ENCODE data around the gene LRCH4. TPM values are rescaled to one million over a fixed set of nuclear protein-coding genes. Genes with fewer than 3 reads are reported as not detected.
A peak's percentile ranks its signal among the peaks of the same experiment; 100 is the strongest.
"Not testable (repeated sequence)": the region's sequence is repeated elsewhere in the genome, so short reads cannot be mapped to it uniquely, and the experiment has no call there.

LRCH4 gene
- total and polyA plus RNA-seq, 2 donors from 2014 or later = 23.2 to 62.9 TPM

DNA sequence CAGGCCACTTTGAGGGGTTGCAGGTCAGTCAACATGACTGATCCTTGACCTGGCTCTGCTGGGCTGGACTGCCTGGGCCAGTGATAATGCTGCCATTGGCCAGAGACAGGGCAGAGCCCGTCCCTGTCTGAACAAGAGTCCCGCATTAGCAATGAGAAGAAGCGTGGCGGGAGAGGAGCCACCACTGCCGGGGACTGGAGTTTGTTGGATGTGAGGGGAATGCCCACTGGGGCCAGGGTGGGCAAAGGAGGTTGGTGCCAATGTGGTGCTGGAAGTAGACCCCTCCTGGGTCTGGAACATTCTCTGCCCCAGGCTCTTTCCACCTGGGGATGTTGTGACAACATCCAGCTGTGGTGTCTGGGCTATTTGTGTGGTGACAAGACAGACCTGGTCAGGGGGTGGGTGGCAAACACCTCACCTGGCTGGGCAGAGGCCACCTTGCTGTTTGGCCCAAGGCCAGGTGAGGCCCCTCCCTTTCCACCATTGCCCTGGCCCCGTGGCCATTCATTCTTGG lies 19.9 kb downstream of the LRCH4 start:
- TF ChIP-seq, protein P1, sequence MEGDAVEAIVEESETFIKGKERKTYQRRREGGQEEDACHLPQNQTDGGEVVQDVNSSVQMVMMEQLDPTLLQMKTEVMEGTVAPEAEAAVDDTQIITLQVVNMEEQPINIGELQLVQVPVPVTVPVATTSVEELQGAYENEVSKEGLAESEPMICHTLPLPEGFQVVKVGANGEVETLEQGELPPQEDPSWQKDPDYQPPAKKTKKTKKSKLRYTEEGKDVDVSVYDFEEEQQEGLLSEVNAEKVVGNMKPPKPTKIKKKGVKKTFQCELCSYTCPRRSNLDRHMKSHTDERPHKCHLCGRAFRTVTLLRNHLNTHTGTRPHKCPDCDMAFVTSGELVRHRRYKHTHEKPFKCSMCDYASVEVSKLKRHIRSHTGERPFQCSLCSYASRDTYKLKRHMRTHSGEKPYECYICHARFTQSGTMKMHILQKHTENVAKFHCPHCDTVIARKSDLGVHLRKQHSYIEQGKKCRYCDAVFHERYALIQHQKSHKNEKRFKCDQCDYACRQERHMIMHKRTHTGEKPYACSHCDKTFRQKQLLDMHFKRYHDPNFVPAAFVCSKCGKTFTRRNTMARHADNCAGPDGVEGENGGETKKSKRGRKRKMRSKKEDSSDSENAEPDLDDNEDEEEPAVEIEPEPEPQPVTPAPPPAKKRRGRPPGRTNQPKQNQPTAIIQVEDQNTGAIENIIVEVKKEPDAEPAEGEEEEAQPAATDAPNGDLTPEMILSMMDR (IDR thresholded peaks at IDR 0.05; ENCODE audit: borderline replicate concordance, extremely low read depth, insufficient read depth) = no peak
- Histone ChIP-seq H3K27ac (ENCODE audit: low read depth in 2 of 2, low read length in 2 of 2) (no peak overlapping the region), H3K36me3 (ENCODE audit: control insufficient read depth in 2 of 3, insufficient read depth in 3 of 3, low read length in 3 of 3) (peaks cover 0 to 6% (median 6%) of the 10 kb centered on the region in 3 donors), H3K4me1 (ENCODE audit: control insufficient read depth in 2 of 3, insufficient read depth in 2 of 3, low read depth in 1 of 3, low read length in 3 of 3) (peaks cover 0 to 4% (median 0%) of the 10 kb centered on the region in 3 donors), H3K9ac (ENCODE audit: low read length in 3 of 3) (no peak overlapping the region), H3K9me3 (ENCODE audit: control insufficient read depth in 2 of 3, insufficient read depth in 1 of 3, low read length in 3 of 3) (no peaks in the 10 kb centered on the region), H3K4me3 (ENCODE audit: low read length in 3 of 3) (no peak overlapping the region), H3K27me3 (ENCODE audit: control insufficient read depth, insufficient read depth, low read length) (no peaks in the 10 kb centered on the region)
- DNase-seq (peak in 1 of 5 donors; percentile 55), FAIRE-seq (no peak)
- intact Hi-C loops (cut with DNase I) = no loop called here

DNA sequence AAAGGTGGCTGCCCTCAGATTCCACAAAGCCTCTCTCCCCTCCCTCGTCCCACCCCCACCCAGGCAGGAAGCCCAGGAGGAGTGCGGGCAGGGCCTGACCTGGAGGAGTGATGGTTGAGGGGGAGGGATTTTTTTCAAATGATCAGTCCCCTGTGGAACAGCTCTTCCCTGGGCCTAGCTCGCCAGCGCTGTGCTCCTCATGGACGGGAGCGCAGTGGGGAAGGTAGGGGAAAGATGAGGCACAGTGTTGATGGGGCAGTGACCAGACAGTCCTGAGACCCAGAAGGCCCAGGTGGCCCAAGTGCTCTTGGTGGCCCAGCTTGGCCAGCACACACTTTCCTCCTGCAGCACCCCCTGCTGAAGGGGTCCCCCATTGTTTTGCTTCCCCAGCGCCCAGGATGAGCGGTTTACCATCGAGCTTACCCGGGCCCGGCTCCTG lies 20.8 kb downstream of the LRCH4 start:
- intact Hi-C loops (cut with DNase I) = no loop called here
- DNase-seq (peak in 1 of 5 donors; percentile 55), FAIRE-seq (no peak)
- Histone ChIP-seq H3K4me3 (ENCODE audit: low read length in 3 of 3) (no peak overlapping the region), H3K27ac (ENCODE audit: low read depth in 2 of 2, low read length in 2 of 2) (no peak overlapping the region), H3K9me3 (ENCODE audit: control insufficient read depth in 2 of 3, insufficient read depth in 1 of 3, low read length in 3 of 3) (no peaks in the 10 kb centered on the region), H3K9ac (ENCODE audit: low read length in 3 of 3) (no peak overlapping the region), H3K27me3 (ENCODE audit: control insufficient read depth, insufficient read depth, low read length) (no peaks in the 10 kb centered on the region), H3K36me3 (ENCODE audit: control insufficient read depth in 2 of 3, insufficient read depth in 3 of 3, low read length in 3 of 3) (peaks cover 0 to 6% (median 6%) of the 10 kb centered on the region in 3 donors), H3K4me1 (ENCODE audit: control insufficient read depth in 2 of 3, insufficient read depth in 2 of 3, low read depth in 1 of 3, low read length in 3 of 3) (peaks cover 0 to 3% (median 0%) of the 10 kb centered on the region in 3 donors)
- TF ChIP-seq, protein P1 (IDR thresholded peaks at IDR 0.05; ENCODE audit: borderline replicate concordance, extremely low read depth, insufficient read depth) = no peak

DNA sequence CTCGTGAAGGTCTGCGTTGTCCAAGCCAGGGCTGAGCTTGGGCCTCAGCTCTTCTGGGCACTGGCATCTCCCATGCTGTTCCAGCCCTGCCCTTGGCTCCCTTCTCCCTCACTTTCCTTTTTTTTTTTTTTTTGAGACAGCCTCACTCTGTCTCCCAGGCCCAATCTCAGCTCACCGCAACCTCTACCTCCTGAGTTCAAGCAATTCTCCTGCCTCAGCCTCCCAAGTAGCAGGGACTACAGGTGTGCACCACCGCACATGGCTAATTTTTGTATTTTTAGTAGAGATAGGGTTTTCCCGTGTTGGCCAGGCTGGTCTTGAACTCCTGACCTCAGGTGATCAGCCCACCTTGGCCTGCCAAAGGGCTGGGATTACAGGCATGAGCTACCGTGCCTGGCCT lies 21.5 kb downstream of the LRCH4 start:
- H3K27ac ChIP-seq (ENCODE audit: low read depth in 2 of 2, low read length in 2 of 2); FAIRE-seq; H3K27me3 ChIP-seq (ENCODE audit: control insufficient read depth, insufficient read depth, low read length); DNase-seq; H3K36me3 ChIP-seq (ENCODE audit: control insufficient read depth in 2 of 3, insufficient read depth in 3 of 3, low read length in 3 of 3); intact Hi-C loops (cut with DNase I); H3K4me3 ChIP-seq (ENCODE audit: low read length in 3 of 3); H3K4me1 ChIP-seq (ENCODE audit: control insufficient read depth in 2 of 3, insufficient read depth in 2 of 3, low read depth in 1 of 3, low read length in 3 of 3); H3K9me3 ChIP-seq (ENCODE audit: control insufficient read depth in 2 of 3, insufficient read depth in 1 of 3, low read length in 3 of 3): not testable (repeated sequence)
- peak overlapping the region in 1 of 3 donors; percentile 19 for H3K9ac ChIP-seq (ENCODE audit: low read length in 3 of 3)

DNA sequence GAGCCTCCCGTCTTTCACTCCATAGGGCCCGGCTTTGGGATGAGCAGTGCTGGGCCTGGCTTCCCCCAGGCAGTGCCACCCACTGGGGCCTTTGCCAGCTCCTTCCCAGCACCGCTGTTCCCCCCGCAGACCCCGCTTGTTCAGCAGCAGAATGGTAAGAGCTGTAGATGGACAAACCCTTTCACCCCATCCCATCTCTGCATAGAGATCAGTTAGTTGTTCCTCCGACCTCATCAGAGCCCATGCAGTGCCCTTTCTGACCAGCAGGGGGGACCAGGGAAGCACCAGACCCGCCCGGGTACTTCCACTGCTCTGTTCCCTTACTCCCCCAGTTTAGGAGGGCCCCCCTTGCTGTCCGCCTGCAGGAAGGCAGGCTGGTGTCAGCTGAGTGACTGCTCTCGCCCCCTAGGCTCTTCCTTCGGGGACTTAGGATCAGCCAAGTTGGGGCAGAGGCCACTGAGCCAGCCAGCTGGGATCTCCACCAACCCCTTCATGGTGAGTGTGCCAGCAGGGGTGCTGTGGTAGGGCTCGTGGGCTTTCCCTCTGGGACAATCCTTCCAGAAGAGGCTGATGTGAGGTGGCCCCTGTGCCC lies 22.0 kb downstream of the LRCH4 start:
- DNase-seq (peak; percentile 77 to 91 (median 84)), FAIRE-seq (no peak)
- TF ChIP-seq, protein P1 (IDR thresholded peaks at IDR 0.05; ENCODE audit: borderline replicate concordance, extremely low read depth, insufficient read depth) = peak; percentile 86
- Histone ChIP-seq H3K36me3 (ENCODE audit: control insufficient read depth in 2 of 3, insufficient read depth in 3 of 3, low read length in 3 of 3) (peaks cover 0 to 6% (median 6%) of the 10 kb centered on the region in 3 donors), H3K4me3 (ENCODE audit: low read length in 3 of 3) (no peak overlapping the region), H3K9me3 (ENCODE audit: control insufficient read depth in 2 of 3, insufficient read depth in 1 of 3, low read length in 3 of 3) (no peaks in the 10 kb centered on the region), H3K27ac (ENCODE audit: low read depth in 2 of 2, low read length in 2 of 2) (no peak overlapping the region), H3K27me3 (ENCODE audit: control insufficient read depth, insufficient read depth, low read length) (no peaks in the 10 kb centered on the region), H3K4me1 (ENCODE audit: control insufficient read depth in 2 of 3, insufficient read depth in 2 of 3, low read depth in 1 of 3, low read length in 3 of 3) (no peaks in the 10 kb centered on the region), H3K9ac (ENCODE audit: low read length in 3 of 3) (peak overlapping the region in 1 of 3 donors; percentile 19)
- intact Hi-C loops (cut with DNase I) = no loop called here

All from kidney (tissue), 14 donors.